ENCODE measurements around the gene HOTAIR.

The HOTAIR gene

GRCh38 chr12:54010053-54010971, 35.6 kb upstream of the HOTAIR start:
- H3K4me3 ChIP-seq (ENCODE audit: low read length), result no peak overlapping the region
- no peak for DNase-seq (ENCODE audit: low read depth)
- no peak for TF ChIP-seq CTCF (conservative IDR thresholded peaks at IDR 0.05; ENCODE audit: low read depth, low read length)

DNA sequence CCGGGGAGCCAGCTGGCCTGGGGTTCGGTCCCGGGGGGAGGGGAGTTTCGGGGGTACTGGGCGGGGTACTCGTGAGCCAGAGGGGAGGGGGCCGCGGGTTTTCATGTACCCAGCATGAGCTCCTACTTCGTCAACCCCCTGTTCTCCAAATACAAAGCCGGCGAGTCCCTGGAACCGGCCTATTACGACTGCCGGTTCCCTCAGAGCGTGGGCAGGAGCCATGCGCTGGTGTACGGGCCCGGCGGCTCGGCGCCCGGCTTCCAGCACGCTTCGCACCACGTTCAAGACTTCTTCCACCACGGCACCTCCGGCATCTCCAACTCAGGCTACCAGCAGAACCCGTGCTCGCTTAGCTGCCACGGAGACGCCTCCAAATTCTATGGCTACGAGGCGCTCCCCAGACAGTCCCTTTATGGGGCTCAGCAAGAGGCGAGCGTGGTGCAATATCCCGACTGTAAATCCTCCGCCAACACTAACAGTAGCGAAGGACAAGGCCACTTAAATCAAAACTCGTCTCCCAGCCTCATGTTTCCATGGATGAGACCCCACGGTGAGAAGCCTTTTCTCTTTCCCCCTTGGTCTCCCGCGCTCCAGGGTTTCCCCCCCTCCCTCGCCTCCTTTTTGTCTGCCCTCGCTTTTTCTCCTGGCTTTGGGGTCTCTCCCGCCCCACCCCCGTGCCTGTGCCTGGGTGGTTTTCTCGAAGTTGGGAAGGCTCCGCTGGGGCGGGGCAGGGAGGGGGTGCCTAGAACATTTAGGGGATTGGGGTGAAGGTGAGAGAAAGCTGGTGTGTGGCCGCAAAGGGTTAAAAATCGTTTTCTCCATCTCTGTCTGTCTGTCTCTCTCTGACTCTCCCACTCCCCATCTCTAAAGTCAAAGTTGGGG, 34.7 kb upstream of the HOTAIR start:
- no peak for DNase-seq (ENCODE audit: low read depth)
- H3K4me3 ChIP-seq (ENCODE audit: low read length), result no peak overlapping the region

GRCh38 chr12:54008260-54008552, 33.5 kb upstream of the HOTAIR start:
- H3K4me3 ChIP-seq (ENCODE audit: low read length), result no peak overlapping the region
- no peak for TF ChIP-seq CTCF (conservative IDR thresholded peaks at IDR 0.05; ENCODE audit: low read depth, low read length)
- DNase-seq (ENCODE audit: low read depth), result no peak

More for the DNA sequence above, 34.7 kb upstream of the HOTAIR start:
- TF ChIP-seq CTCF (conservative IDR thresholded peaks at IDR 0.05; ENCODE audit: low read depth, low read length), result no peak

DNA sequence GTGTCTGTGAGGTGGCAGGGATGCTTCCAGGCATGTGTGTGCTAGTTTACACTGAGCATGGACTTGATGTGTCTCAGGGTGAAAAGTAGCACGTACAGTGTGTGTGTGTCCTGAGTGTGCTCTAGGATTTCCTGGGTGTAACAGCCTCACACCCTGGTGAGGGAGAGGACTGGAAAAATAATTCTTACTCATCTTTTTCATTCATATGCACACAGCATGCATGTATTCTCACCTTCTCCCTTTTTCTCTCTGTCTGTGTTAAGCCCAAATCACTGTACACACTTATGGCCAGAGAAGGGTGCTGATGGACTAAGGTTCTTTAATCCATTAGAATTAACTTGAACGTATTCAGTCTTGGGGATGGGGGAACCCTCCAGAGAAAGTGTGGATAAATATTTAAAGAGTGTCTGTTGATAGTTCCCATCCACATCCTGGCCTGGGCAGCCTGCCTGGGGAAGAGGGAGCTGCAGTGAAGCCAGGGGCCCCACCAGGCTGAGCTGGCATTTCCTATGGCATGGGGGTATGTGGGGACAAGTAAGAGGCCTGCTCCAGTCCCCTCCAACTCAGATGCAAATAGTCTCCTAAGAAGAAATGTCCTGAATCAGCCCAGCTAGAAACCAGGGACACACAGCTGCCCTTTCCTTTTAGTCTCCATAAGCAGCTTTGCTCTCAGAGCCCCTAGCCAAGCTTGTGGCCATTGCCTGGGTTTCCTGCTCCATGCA, 32.9 kb upstream of the HOTAIR start:
- no peak for DNase-seq (ENCODE audit: low read depth)
- no peak for TF ChIP-seq CTCF (conservative IDR thresholded peaks at IDR 0.05; ENCODE audit: low read depth, low read length)
- H3K4me3 ChIP-seq (ENCODE audit: low read length), result no peak overlapping the region

GRCh38 chr12:54006559-54007220, 31.9 kb upstream of the HOTAIR start:
- DNase-seq (ENCODE audit: low read depth), result no peak
- TF ChIP-seq CTCF (conservative IDR thresholded peaks at IDR 0.05; ENCODE audit: low read depth, low read length), result no peak
- H3K4me3 ChIP-seq (ENCODE audit: low read length), result no peak overlapping the region

GRCh38 chr12:54005853-54006558, 31.3 kb upstream of the HOTAIR start:
- no peak overlapping the region for H3K4me3 ChIP-seq (ENCODE audit: low read length)
- peak; percentile 84 for TF ChIP-seq CTCF (conservative IDR thresholded peaks at IDR 0.05; ENCODE audit: low read depth, low read length)
- DNase-seq (ENCODE audit: low read depth), result no peak

All from retinal pigment epithelial cell (primary cell).